ENCODE results near the gene GLDN. TPM values are rescaled to one million over a fixed set of nuclear protein-coding genes. Genes with fewer than 3 reads are reported as not detected.

Gene GLDN
- total and polyA plus RNA-seq, 7 donors: 0.46 to 5.5 (median 1.4) TPM; not detected in 1

DNA sequence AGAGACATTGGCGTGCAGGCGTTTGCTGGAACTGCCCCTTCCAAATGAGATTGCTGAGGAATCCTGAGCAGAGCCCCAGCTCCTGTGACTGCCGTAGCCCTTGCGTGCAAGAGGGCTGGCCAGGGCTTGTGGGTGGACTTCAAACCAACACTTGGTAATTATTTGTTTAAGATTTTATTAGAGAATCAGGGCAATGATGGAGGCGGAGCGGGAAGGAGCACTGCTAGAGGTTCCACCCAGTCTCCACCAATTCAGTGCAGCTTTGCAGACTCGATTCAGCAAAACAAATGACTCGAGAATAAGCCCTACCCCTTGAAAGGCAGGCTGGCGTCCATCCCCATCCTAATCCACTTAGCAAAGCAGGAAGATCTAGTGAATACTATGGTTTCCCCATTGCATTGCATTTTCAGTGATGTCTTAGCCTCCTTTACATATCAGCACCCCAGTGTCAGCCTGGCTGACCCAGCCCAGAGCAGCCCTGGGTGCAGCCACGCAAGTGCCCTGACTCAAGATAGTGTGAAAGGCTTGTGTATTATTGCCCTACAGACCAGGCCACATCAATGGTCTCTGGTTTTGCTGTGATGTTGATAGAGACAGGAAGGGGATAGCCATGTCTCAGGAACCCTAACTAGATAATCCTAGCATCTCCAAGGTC is 26.0 kb downstream of the GLDN start:
- WGBS, 2 donors: 49 to 67% methylated on average over 10 of the region's 10 CpGs

DNA sequence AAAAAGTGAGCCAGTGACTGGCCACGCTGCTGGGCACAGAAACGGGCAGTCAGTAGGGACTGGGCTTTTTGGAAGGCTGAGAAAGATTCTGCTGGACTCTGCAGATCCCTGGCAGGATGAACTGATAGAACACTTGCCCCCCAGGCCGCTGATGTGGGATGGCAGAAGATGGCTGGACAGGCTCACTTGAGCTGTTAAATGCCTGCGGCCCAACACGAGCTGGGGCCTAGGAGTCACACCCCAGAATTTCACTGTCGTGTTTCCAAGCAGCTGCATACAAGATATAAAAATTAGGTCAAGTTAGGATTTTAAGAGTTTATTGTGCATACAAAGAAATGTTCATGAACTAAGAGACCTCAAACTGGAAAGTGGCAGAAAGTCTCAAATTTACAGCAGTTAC is 26.9 kb downstream of the GLDN start:
- Histone ChIP-seq H3K4me1 (peaks cover 0 to 10% (median 5%) of the 10 kb centered on the region in 4 donors), H3K9me3 (no peaks in the 10 kb centered on the region), H3K4me3 (no peak overlapping the region), H3K27me3 (no peaks in the 10 kb centered on the region), H3K36me3 (no peaks in the 10 kb centered on the region), H3K27ac (no peak overlapping the region)
- 84 to 88% methylated on average over 6 of the region's 6 CpGs for WGBS, 2 donors
- TF ChIP-seq POLR2A (IDR thresholded peaks at IDR 0.05): no peak
- no peak for TF ChIP-seq EP300 (IDR thresholded peaks at IDR 0.05)
- TF ChIP-seq, protein P1, sequence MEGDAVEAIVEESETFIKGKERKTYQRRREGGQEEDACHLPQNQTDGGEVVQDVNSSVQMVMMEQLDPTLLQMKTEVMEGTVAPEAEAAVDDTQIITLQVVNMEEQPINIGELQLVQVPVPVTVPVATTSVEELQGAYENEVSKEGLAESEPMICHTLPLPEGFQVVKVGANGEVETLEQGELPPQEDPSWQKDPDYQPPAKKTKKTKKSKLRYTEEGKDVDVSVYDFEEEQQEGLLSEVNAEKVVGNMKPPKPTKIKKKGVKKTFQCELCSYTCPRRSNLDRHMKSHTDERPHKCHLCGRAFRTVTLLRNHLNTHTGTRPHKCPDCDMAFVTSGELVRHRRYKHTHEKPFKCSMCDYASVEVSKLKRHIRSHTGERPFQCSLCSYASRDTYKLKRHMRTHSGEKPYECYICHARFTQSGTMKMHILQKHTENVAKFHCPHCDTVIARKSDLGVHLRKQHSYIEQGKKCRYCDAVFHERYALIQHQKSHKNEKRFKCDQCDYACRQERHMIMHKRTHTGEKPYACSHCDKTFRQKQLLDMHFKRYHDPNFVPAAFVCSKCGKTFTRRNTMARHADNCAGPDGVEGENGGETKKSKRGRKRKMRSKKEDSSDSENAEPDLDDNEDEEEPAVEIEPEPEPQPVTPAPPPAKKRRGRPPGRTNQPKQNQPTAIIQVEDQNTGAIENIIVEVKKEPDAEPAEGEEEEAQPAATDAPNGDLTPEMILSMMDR (IDR thresholded peaks at IDR 0.05): no peak
- TF ChIP-seq POLR2AphosphoS5 (IDR thresholded peaks at IDR 0.05): no peak
- intact Hi-C loops (cut with DNase I): no loop called here
- DNase-seq: no peak

More for the DNA sequence above, 26.0 kb downstream of the GLDN start:
- Histone ChIP-seq H3K4me3 (no peak overlapping the region), H3K4me1 (peaks cover 0 to 10% (median 5%) of the 10 kb centered on the region in 4 donors), H3K27me3 (no peaks in the 10 kb centered on the region), H3K27ac (no peak overlapping the region), H3K9me3 (no peaks in the 10 kb centered on the region), H3K36me3 (no peaks in the 10 kb centered on the region)
- TF ChIP-seq, protein P1 (IDR thresholded peaks at IDR 0.05): no peak
- intact Hi-C loops (cut with DNase I): no loop called here
- DNase-seq: no peak

DNA sequence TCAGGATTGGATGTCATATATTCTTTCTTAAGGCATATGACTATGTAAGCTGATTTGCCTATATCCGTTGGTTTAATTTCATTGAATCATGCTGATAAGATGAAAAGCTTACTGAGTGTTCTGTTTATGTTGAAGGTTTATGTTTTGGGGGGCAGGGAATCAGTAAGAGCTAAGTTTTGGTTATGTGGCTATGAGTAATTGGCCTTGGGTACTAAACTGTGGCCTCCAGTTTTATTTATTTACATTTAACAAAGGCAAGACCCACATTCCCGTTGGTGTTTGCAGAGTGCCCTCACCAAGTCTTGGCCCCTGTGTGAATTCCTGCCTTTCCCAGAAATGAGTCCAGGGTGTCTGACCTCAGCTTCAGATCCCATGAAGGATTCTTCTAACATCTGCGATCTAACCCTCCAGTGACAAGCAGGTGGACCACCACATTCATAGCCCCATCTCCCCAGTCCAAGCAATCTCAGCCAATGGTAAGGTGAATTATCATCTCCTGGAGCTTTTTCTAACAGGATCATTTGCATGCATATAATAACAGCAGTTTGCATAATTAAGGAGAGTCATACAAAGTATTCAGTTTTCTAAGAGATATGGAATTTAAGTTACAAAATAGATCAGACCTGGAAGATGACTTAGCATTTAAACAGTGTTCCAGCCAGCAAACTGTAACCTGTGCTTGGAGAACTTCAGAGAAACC is 27.4 kb downstream of the GLDN start:
- no peak overlapping the region for H3K4me3 ChIP-seq
- H3K4me1 ChIP-seq: peaks cover 0 to 10% (median 5%) of the 10 kb centered on the region in 4 donors
- H3K27me3 ChIP-seq: no peaks in the 10 kb centered on the region
- DNase-seq: no peak
- TF ChIP-seq, protein P1 (IDR thresholded peaks at IDR 0.05): no peak
- no peak for TF ChIP-seq POLR2A (IDR thresholded peaks at IDR 0.05)
- H3K27ac ChIP-seq: peak overlapping the region in 1 of 4 donors; percentile 19
- intact Hi-C loops (cut with DNase I): no loop called here
- WGBS, 2 donors: 64 to 77% methylated on average over 3 of the region's 3 CpGs
- H3K36me3 ChIP-seq: no peaks in the 10 kb centered on the region
- H3K9me3 ChIP-seq: no peaks in the 10 kb centered on the region

DNA sequence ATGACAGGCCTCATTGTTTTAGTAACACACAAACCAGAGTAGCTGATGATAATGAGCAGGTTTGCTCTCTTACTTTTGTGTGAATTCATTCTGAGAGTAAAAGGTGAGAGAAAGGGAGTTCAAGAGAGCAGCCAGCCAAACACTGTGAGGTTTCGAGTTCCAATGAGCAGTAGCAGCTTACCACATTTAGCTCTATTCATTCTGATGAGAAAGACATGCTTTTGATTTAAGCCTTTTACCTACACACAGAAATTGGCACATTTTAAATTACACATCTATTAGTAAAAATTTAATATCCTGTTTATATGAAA is 28.0 kb downstream of the GLDN start:
- no peak overlapping the region for H3K27ac ChIP-seq
- no peaks in the 10 kb centered on the region for H3K36me3 ChIP-seq
- TF ChIP-seq POLR2A (IDR thresholded peaks at IDR 0.05) (no peak), POLR2AphosphoS5 (IDR thresholded peaks at IDR 0.05) (no peak), EP300 (IDR thresholded peaks at IDR 0.05) (no peak)
- TF ChIP-seq, protein P1 (IDR thresholded peaks at IDR 0.05): no peak
- H3K4me3 ChIP-seq: no peak overlapping the region
- H3K4me1 ChIP-seq: peaks cover 0 to 10% (median 5%) of the 10 kb centered on the region in 4 donors
- H3K27me3 ChIP-seq: no peaks in the 10 kb centered on the region
- DNase-seq: no peak
- WGBS, 2 donors: 89 to 91% methylated on average over 1 of the region's 1 CpG
- no peaks in the 10 kb centered on the region for H3K9me3 ChIP-seq
- intact Hi-C loops (cut with DNase I): no loop called here

All from sigmoid colon (tissue), 7 donors.